Measurements from ENCODE around the gene LAD1.
A peak's percentile ranks its signal among the peaks of the same experiment; 100 is the strongest.

LAD1 gene, protein sequence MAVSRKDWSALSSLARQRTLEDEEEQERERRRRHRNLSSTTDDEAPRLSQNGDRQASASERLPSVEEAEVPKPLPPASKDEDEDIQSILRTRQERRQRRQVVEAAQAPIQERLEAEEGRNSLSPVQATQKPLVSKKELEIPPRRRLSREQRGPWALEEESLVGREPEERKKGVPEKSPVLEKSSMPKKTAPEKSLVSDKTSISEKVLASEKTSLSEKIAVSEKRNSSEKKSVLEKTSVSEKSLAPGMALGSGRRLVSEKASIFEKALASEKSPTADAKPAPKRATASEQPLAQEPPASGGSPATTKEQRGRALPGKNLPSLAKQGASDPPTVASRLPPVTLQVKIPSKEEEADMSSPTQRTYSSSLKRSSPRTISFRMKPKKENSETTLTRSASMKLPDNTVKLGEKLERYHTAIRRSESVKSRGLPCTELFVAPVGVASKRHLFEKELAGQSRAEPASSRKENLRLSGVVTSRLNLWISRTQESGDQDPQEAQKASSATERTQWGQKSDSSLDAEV

DNA sequence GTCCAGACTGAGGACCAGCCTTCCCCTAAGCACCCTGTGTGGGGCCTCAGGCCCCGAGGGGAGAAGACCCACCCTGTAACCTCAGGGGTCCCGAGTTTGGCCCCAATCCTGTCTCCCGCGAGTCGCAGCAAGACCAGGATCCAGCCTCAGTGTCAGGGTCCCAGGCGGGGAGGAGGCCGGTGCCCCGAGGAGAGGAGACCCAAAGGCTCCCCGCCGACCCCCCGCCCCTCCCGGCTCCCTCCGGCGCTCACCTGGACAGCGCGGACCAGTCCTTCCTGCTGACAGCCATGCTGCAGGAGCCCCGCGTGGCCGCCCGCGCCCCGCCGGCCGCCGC is at the start of gene LAD1:
LAD1 (minus strand) TSS at position 307 of the 334 bp plus-strand sequence; CDS start at position 289, 18 bp downstream.
- DNase-seq (ENCODE audit: low read depth in 3 of 3): no peak

DNA sequence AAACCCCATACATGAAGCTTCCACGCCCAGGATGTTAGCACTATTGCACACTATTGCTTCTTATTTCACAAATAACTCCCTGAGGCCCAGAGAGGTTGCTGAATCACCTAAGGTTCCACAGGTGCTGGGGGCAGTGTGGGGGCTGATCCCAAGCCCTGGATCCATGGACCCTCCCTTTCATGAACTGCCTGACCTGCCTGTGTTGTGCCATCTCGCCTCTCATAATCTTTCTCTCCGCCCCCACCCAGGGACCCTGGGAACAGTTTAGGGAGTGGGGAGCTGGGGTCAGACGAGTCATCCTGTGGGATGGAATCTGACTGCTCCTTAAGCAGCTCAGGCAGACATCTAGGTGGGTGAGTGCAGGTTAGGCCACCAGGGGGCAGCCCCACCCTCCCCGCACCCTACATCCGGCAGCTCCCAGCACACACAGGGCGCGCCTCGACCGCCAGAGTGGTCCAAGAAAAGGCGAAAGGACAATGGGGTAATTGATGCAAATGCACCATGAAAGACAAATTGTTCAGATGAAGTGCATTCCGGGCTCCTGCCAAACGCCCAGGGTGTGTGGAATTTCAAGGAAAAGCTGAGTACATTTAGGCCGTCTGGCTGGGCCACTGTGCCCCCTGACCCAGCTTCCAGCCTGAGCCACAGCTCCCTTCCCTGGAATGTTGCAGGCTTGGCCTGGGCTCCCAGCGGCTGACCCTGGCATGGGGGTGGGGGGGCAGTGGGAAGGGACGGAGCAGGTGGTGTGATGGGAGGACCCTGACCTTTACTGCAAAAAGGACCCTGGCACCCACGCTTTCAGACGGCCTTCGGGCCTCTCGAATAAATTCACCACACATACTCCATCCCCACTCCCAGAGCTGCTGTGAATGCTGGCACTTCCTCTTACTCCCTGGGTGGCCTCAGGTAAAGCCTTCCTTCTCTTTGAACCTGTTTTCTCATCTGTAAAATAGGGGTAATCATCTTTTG is 49.1 kb upstream of the LAD1 start:
- DNase-seq (ENCODE audit: low read depth in 3 of 3): peak; percentile 43 to 64 (median 43)

DNA sequence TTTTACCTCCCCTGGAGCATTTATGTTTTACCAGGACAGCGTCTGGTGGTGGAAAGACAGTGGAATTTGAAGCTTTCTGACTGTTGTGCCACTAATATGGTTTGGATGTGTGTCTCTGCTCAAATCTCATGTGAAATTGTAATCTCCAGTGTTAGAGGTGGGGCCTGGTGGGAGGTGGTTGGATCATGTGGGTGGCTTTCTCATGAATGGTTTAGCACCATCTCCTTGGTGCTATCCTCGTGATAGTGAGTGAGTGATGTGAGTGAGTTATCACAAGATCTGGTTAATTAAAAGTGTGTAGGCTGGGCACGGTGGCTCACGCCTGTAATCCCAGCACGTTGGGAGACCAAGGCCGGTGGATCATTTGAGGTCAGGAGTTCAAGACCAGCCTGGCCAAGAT is 46.2 kb upstream of the LAD1 start:
- no peak for DNase-seq (ENCODE audit: low read depth in 3 of 3)

DNA sequence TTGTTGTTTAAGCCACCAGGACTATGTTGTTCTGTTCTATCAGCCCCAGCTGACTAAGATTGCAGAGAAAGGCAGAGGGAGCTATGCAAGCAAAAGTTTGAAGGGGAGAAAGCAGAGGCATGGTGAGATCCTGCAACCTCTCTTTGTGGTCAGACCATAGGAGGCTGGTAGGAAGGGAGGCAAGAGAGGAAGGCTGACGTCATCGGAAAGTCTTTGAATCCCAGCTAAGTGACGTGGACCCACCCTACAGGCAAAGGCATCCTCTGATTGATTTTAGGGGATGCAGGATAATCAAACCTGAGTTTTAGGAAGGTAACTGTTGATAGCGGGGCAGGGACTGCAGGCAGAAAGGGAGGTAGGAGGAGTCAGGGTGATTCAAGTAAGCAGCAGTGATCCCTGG is 45.7 kb upstream of the LAD1 start:
- no peak for DNase-seq (ENCODE audit: low read depth in 3 of 3)

DNA sequence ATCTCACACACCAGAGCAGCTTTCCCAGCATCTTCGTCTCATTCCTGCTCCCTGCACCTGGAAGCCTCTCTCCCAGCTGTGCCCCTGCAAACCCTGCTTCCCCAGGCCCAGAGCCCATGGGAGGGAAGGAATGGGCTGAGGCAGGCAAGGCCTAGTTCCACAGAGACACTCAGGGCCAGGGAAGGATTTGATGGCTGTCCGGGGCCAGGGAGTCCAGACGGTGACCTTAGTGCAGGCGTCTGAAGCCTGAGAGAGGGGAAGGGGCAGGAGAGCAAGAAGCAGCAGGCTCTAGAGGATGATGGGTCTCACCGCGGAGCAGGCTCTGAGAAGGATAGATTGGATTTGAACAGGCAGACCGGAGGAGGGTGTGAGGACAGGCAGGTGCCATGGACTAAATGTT is 44.6 kb upstream of the LAD1 start:
- DNase-seq (ENCODE audit: low read depth in 3 of 3): no peak

DNA sequence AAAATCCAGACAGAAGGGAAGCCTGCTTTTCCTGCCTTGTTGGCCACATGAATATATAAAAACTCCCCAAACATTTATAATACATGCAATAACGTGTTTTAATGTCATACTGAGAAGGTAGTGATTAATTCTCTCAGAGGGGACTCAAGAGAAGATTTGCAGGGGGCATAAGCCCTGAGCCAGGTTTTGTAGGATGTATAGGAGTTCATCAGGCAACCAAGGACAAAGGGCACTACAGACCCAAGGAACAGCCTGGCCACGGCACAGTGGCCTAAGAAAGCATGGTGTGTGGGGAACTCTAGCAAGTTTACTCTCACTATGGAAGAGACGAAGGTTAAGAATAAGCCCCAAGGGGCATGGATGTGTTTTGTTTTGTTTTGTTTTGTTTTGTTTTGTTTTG is 37.8 kb upstream of the LAD1 start:
- DNase-seq (ENCODE audit: low read depth in 3 of 3): no peak

DNA sequence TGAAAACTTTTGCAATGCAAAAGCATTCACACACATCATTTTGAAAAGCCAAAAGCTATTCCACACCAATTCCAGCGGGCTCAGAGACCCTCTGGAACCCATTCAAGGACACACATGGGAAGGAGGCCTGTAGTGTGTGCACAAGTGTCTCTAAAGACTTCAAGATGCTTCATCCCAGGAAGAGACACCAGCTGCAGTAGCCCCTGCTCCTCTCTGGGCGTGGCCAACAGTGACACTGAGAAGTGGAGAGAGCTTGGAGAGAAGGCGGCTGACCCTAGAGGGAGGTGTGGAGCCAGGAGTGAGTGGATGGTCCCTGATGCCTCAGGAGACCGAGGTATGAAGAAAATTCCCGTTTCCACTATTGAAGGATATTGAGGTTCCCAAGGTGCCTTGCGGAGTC is 37.3 kb upstream of the LAD1 start:
- no peak for DNase-seq (ENCODE audit: low read depth in 3 of 3)

DNA sequence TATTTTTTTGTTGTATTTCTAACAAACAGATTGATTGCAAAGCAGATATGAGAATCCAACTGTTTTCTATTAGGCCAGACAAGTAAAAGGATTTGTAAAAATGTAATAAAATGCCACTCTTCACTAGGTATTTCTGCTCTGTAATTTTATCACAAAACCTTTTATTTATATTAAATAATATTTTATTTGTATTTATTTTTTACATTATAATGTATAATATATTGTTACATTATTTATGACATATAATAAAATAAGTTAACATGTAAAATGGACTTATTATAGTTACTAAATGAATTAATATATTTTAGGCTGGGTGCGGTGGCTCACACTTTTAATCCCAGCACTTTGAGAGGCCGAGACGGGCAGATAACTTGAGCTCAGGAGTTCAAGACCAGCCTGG is 35.1 kb upstream of the LAD1 start:
- no peak for DNase-seq (ENCODE audit: low read depth in 3 of 3)

DNA sequence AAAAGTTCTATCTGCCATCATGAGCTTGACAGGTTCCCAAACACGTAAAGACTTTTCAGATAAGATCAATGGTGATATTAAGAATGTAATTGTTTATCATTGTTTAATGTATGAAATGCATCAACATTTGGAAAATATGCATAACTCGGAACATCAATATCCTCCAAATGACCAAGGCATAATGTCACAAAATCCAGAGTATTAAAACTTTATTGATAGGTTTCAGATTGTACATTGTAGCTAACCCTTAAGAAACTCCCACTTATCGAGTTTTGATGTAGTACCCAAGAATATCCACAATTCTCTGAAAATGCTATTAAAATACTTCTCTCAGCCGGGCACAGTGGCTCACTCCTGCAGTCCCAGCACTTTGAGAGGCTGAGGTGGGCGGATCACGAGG is 34.5 kb upstream of the LAD1 start:
- DNase-seq (ENCODE audit: low read depth in 3 of 3): no peak

DNA sequence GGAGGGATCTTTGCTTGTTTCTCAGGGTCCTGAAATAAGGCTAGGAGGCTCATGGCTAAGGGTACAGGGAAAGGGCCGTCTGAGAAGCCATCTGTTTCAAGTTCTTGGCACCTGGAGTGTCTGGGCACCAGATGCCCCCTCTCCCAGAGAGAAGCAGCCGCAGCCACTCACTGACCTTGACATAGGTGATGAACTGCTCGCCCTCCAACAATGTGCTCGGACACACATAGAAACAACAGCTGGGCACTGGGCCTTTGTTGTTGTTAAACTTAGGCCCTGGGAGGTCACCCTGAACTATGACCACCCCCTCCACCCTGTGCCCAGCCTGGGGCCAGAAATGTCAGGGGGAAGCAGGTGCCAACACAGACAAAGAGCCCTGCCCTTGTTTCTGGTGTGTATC is 31.7 kb upstream of the LAD1 start:
- no peak for DNase-seq (ENCODE audit: low read depth in 3 of 3)

DNA sequence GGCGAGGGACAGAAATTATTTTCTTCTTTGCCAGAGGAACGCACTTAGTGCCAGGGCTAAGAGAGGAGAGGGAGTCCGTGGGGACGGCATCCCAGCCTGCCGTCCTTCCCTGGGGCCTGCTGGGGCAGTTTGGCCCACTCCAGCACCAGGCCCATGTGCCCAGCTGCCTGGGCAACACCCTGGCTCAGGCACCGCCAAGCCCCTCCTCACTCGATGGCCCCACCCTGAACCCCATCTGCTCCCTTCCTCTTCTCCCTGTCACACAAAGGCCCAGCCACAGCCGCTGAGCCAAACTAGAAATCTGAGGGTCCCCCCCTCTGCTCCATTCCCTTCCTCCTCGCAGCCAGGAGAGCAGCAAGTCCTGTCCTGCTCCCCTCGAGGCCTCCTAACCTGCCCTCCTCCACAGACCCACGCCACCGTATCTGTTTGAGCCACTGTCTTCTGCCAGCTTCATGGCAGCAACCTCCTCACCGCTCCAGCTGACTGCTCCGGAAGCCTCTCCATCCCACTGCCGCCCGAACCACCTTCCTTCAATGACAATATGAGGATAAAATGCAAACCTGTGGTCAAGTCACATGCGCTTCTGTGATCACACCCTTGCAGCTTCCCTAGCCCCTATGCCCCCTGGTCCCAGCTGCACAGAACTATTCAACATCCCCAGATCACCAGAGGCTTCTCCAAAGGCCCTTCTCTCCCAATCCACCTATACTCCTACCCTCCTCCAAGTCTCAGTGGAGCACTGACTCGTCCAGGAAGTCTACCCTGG is 30.8 kb upstream of the LAD1 start:
- no peak for DNase-seq (ENCODE audit: low read depth in 3 of 3)

DNA sequence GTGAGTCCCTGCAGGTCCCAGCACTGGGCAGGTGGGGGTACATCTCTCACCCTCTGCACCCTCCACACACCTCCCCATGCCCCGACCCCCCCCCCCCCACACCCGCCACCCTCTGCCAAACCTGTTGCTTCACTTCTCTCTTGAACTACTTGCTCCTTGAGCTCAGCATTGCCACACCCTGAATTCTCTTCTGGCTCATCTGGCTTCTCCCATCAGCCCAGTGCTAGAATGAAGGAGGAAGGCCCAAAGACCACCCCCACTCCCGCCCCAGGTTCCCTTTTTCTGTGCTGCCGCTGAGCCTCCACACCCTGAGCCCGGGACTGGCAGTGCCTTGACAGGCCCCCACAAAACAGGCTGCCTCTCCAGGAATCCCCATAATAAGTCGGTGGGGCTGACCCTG is 28.8 kb upstream of the LAD1 start:
- DNase-seq (ENCODE audit: low read depth in 3 of 3): no peak

DNA sequence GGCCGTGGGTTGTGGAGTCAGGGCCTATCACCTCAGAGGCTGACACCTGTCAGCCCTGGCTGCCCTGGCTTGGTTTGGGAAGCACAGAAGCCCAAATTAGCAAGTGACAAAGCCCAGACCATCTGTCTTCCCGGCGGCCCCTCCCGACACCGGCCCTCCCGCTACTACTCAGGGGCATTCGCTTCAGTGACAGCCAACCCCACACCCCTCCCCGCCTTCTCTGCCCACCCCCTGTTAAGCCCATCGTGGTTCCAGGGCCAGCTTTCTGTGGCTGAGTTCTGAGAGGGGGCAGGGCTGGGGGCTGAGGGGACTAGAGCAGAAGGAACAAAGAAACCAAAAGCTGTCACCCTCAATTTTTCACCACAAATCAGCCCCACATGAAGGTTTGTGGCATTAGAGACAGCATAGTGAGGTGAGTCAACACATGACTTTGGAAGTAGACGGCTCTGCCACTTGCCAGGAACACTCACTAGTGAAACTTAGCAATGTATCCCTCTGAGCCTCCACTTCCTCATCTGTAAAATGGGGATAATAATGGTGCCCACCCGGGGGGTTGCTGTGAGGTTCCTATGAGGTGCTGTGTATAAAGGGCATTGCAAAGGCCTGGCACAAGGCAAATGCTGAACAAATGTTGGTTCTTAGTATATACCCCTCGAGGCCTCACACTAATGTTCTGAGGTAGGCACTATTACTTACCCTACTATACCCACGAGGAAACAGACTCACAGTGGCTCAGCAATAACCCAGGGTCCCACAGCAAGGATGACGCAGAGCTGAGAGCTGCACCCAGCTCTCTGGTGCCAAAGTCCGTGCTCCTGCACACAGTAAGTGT is 27.6 kb upstream of the LAD1 start:
- DNase-seq (ENCODE audit: low read depth in 3 of 3): no peak

DNA sequence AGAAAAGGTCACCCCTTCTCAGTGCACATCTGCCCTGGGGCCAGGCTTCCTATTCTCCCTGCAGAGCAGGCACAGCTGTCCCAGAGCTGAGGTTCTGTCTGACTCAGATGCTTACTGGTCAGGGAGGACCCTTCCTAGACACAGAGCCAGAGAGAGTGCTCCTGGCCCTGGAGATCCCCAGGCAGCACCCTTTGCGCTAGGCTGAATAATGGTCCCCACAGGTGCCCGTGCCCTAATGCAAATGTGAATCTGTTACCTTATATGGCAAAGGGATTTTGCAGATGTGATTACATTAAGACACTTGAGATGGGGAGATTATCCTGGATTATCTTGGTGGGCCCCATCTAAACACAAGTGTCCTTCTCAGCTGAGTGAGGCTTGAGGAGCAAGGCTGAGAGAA is 25.0 kb upstream of the LAD1 start:
- no peak for DNase-seq (ENCODE audit: low read depth in 3 of 3)

DNA sequence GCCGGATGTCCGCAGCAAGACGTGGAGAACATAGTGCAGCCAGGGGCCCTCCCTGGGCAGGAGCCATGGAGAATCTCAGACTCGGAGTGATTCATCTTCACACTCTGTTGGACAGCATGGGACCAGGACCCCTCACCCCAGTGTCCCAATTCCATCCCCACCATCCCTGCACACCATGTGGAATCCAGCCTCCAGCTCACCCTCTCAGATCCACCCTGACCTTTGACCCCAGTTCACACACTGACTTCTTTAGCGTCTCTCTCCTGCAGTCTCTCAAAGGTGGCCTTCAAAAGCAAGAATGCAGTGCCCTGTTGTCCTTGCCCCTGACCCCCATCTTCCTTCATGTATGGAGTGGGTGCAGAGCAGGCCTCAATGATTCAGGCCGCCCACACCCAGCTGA is 24.5 kb upstream of the LAD1 start:
- no peak for DNase-seq (ENCODE audit: low read depth in 3 of 3)

DNA sequence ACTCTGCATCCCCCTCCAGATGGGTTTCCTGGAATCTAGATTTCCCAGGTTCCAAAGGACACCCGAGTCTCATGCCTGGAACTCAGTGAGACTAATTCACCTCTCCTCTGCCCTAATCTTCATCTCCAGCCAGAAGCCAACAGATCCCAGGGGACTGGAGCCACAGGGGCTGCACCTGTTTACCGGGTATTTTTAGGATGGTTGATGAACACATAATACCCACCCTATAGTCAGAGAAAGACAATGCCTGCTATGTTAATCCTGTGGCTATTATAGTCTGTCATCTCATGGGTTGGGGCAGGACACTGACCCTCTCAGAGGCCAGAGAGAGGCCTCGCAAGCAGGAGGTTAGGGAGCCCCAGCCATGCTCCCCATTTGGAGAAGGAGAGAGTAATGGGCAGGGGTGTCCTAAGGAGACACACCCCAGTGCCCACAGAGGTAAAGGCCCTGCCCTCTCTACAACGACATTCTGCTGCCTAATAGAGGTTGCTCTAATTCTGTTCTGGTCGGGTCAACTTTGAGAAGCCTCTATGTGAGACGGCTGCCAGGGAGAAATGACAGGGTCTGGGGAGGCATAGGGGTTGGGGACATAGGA is 23.4 kb upstream of the LAD1 start:
- no peak for DNase-seq (ENCODE audit: low read depth in 3 of 3)

DNA sequence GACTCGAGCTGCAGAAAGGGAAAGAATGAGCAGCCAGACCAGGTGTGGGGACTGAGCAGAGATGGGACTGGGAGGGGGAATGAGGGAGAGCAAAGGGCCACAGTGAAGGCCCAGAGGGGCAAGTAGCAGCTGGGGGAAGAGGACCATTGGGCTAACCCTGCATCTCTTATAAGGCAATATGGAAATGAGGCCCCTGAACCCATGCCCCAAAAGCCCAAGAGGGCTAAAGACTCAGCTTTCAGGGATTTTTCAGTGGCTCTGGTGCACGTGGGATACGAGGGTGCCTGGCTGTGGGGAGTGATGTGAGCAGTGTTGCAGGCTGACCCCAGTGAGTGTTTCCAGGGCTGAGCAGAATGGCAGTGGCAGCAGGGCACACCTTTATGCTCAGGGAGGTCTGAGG is 22.9 kb upstream of the LAD1 start:
- no peak for DNase-seq (ENCODE audit: low read depth in 3 of 3)

DNA sequence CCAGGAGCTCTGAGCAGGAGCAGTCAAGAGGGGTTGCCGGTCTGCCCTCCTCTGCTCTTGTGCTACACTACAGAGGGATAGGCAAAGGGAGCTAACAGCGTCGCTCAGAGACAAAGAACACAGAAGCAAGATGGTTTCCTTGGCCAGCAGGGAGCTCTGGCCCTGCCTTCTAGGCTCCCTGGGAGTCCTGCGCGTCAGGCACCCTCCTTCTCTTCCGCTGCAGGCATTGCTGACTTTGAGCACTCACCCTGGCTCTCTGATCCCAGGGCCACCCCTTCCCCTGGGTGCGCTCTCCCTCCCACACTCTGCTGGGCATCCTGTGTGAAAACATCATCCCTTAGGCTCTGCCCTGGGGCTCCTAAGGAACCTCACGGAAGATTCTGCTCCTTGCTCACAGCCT is 21.9 kb upstream of the LAD1 start:
- no peak for DNase-seq (ENCODE audit: low read depth in 3 of 3)

DNA sequence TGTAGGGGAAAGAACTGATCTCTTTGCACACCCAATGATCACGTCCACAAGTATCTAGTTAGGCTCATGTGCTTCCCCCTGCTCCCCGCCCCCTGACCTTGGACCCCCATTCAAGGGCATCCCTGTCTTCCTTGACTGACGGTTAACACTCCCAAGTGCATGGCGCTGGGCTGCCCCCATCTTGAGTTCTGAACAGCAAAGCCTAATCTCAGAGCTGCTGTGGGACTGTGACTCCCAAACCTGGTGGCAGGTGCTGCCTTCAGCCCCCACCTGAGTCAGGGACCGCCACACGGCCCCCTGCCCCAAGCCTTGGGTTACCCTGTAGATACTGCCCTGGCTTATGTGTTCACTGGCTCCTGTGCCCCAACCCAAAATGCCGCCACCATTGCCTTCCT is 21.5 kb upstream of the LAD1 start:
- DNase-seq (ENCODE audit: low read depth in 3 of 3): no peak

DNA sequence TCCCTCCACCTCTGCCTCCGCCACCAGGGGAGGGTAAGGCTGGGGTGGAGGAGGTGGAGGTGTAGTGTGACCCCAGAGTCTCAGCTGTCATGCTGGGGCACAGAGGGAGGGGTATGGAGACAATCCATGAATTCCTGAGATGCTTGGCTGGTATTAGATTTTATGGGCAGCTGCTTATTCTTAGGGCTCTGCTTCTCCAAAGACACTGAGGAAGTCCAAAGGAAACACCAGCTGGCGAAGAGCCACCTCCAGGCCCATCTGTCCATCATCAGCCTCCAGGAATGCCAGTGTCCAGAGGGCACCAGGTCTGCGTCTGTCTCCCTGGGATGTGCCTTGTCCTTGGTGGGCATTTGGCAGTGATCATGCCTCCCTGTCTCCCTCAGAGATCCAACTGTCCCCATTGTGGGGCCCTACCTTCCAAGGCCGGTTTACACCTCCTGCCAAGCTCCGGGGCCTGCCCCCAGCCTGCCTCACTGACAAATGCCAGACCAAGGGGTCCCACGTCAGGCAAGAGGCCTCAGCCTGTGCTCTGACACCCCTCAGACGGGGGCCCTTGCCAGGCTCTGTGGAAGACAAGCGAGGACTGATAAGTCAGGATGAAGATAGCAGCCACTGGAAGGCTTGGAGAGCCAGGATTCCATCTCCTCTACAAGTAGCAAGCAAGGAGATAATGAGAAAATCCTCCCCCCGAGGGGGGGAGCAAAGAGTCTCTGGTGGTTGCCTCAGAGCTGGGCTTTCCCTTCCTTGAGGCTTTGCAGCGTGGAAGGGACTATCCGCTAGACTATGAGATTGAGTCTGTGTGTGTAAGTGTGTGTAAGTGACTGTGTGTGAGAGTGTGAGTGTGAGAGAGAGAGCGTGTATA is 20.9 kb upstream of the LAD1 start:
- no peak for DNase-seq (ENCODE audit: low read depth in 3 of 3)

All from stimulated activated CD4-positive, alpha-beta T cell treated with anti-CD3 and anti-CD28 coated beads, TNF-alpha, amount 100 ng/mL, for 48 hours (primary cell).